Omental fat pad (tissue), 4 donors: ENCODE results near the gene ADGRL3. TPM values are rescaled to one million over a fixed set of nuclear protein-coding genes. Genes with fewer than 3 reads are reported as not detected.
"Not testable (repeated sequence)": the region's sequence is repeated elsewhere in the genome, so short reads cannot be mapped to it uniquely, and the experiment has no call there.

Source experiments
- ATAC-seq: fragments of 150-250 bp; one replicate; pipeline ENCODE4 v1.9.1; 2016; ENCODE audit warnings: mild to moderate bottlenecking, moderate library complexity; ENCODE audit not compliant: low FRiP score
- DNase-seq: peaks from one replicate; pipeline ENCODE4 v3.0.0-alpha.2; 2019; ENCODE audit warnings: low spot score
- CTCF ChIP-seq, 3 donors: fragments of 450-650 bp; IDR thresholded peaks; one replicate each; pipeline ENCODE4 v1.5.1; 2016 to 2017; ENCODE audit warnings: antibody characterized with exemption in 3 of 3, mild to moderate bottlenecking in 3 of 3, moderate library complexity in 2 of 3
- total RNA-seq, 4 donors: library from RNA; depleted of rRNA; stranded (reverse); fragments of >200 nt; gene quantifications; one replicate each; pipeline ENCODE4 v1.1.0, GENCODE V29; 2016

The ADGRL3 gene
- total RNA-seq, 4 donors from 2014 or later: 2.5 to 16.4 (median 4.6) TPM

DNA sequence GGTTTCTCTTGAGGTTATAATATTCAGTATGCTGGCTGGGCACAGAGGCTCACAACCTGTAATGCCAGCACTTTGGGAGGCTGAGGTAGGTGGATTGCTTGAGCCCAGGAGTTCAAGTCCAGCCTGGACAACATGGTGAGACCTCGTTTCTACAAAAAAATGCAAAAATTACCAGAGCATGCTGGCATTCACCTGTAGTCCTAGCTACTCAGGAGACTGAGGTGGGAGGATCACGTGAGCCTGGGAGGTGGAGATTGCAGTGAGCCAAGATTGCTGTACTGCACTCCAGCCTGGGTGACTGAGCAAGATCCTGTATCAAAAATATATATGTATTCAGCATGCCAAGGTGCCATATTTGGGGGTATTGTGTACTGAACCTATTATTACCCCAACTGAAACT lies 552.5 kb downstream of the ADGRL3 start:
- ATAC-seq: no peak
- DNase-seq: no peak
- no peak for TF ChIP-seq CTCF (IDR thresholded peaks at IDR 0.05)

- TF ChIP-seq CTCF (IDR thresholded peaks at IDR 0.05): no peak
- ATAC-seq: no peak
- no peak for DNase-seq
Observed at GRCh38 chr4:61753739-61754138, 553.6 kb downstream of the ADGRL3 start.

GRCh38 chr4:61756937-61757336 lies 556.8 kb downstream of the ADGRL3 start:
- not testable (repeated sequence) for ATAC-seq, DNase-seq

- not testable (repeated sequence) for DNase-seq, ATAC-seq
Observed at GRCh38 chr4:61757983-61758382, 557.9 kb downstream of the ADGRL3 start.

DNA sequence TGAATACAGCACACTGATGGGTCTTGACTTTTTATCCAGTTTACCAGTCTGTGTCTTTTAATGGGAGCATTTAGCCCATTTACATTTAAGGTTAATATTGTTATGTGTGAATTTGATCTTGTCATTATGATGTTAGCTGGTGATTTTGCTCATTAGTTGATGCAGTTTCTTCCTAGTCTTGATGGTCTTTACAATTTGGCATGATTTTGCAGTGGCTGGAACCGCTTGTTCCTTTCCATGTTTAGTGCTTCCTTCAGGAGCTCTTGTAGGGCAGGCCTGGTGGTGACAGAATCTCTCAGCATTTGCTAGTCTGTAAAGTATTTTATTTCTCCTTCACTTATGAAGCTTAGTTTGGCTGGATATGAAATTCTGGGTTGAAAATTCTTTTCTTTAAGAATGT lies 558.5 kb downstream of the ADGRL3 start:
- DNase-seq, ATAC-seq: not testable (repeated sequence)

GRCh38 chr4:61759245-61759644 lies 559.1 kb downstream of the ADGRL3 start:
- DNase-seq, ATAC-seq: not testable (repeated sequence)

GRCh38 chr4:61759885-61760284 lies 559.8 kb downstream of the ADGRL3 start:
- not testable (repeated sequence) for ATAC-seq, DNase-seq

DNA sequence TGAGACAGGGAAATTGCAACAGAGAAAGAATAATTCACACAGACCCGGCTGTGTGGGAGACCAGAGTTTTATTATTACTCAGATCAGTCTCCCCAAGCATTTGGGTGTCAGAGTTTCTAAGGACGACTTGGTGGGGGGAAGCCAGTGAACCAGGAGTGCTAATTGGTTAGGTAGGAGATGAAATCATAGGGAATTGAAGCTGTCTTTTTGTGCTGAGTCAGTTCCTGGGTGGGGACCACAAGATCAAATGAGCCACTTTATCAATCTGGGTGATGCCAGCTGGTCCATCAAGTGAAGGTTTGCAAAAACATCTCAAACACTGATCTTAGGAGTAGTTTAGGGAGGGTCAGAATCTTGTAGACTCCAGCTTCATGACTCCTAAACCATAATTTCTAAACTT lies 560.7 kb downstream of the ADGRL3 start:
- no peak for DNase-seq

GRCh38 chr4:61762722-61763627 lies 562.8 kb downstream of the ADGRL3 start:
- TF ChIP-seq CTCF (IDR thresholded peaks at IDR 0.05): no peak
- DNase-seq (no peak), ATAC-seq (no peak)

More for the DNA sequence above, 560.7 kb downstream of the ADGRL3 start:
- ATAC-seq: no peak
- no peak for TF ChIP-seq CTCF (IDR thresholded peaks at IDR 0.05)

DNA sequence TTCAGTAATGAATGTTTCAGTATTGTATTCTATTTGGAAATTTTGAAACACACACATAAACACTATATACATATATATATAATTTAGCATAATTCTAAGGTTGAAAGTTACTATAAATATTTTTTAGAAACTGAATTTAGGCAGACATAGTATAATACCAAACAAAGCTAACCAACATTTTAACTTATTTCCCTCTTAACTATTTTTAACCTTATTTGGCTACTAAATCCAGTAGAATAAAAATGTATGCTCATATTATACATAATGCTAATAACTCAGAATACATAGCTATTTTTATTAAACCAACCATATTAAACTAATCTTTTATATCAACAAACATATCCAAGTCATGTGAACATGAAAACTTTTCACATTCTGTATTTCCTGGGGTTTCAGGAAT lies 563.6 kb downstream of the ADGRL3 start:
- ATAC-seq: no peak
- no peak for DNase-seq
- no peak for TF ChIP-seq CTCF (IDR thresholded peaks at IDR 0.05)

GRCh38 chr4:61764090-61764489 lies 564.0 kb downstream of the ADGRL3 start:
- DNase-seq, ATAC-seq: not testable (repeated sequence)

DNA sequence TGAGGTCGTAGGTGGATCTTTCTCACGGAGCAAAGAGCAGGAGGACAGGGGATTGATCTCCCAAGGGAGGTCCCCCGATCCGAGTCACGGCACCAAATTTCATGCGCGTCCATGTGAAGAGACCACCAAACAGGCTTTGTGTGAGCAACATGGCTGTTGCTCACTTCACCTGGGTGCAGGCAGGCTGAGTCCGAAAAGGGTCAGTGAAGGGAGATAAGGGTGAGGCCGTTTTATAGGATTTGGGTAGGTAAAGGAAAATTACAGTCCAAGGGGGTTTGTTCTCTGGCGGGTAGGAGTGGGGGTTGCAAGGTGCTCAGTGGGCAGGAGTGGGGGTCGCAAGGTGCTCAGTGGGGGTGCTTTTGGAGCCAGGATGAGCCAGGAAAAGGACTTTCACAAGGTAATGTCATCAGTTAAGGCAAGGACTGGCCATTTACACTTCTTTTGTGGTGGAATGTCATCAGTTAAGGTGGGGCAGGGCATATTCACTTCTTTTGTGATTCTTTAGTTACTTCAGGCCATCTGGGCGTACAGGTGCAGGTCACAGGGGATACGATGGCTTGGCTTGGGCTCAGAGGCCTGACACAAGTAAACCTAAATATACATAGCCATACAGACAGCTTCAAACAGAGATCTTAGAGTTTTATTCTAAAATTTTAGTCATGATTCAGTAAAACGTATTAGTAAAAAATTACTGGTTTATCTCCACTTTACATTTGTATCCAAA lies 569.5 kb downstream of the ADGRL3 start:
- not testable (repeated sequence) for DNase-seq, ATAC-seq
